AG10803 (cell line): ENCODE results near the gene ADAMTS9.

Experiments
- DNase-seq: peaks from one replicate; pipeline ENCODE4 v3.0.0; 2010; ENCODE audit warnings: low read depth
- H3K4me3 ChIP-seq: 2 replicates; pipeline ENCODE4 v1.5.1; 2011; ENCODE audit warnings: mild to moderate bottlenecking, low read length, control low read depth
- CTCF ChIP-seq: conservative IDR thresholded peaks from 2 replicates; pipeline ENCODE4 v1.5.1; 2011; ENCODE audit warnings: mild to moderate bottlenecking, low read length, control low read depth, inconsistent platforms

Gene ADAMTS9

GRCh38 chr3:64520334-64520733, 167.5 kb downstream of the ADAMTS9 start:
- H3K4me3 ChIP-seq: no peak overlapping the region
- TF ChIP-seq CTCF: no peak
- no peak for DNase-seq

GRCh38 chr3:64518950-64519349, 168.8 kb downstream of the ADAMTS9 start:
- no peak overlapping the region for H3K4me3 ChIP-seq
- no peak for TF ChIP-seq CTCF
- DNase-seq: peak; percentile 86

- DNase-seq: no peak
- no peak for TF ChIP-seq CTCF
- no peak overlapping the region for H3K4me3 ChIP-seq
These were observed 169.3 kb downstream of the ADAMTS9 start for GRCh38 chr3:64518496-64518895.

GRCh38 chr3:64514889-64515288, 172.9 kb downstream of the ADAMTS9 start:
- DNase-seq: no peak
- no peak for TF ChIP-seq CTCF

GRCh38 chr3:64509206-64509605, 178.6 kb downstream of the ADAMTS9 start:
- H3K4me3 ChIP-seq: no peak overlapping the region
- peak; percentile 23 for DNase-seq
- no peak for TF ChIP-seq CTCF

More at GRCh38 chr3:64514889-64515288, 172.9 kb downstream of the ADAMTS9 start:
- H3K4me3 ChIP-seq: no peak overlapping the region

GRCh38 chr3:64508140-64508539, 179.7 kb downstream of the ADAMTS9 start:
- TF ChIP-seq CTCF: no peak
- H3K4me3 ChIP-seq: no peak overlapping the region
- DNase-seq: no peak

GRCh38 chr3:64506255-64506654, 181.5 kb downstream of the ADAMTS9 start:
- H3K4me3 ChIP-seq: no peak overlapping the region
- no peak for TF ChIP-seq CTCF
- DNase-seq: no peak
